Spleen (tissue), 11 donors: ENCODE measurements around the gene RPS15. TPM values are rescaled to one million over a fixed set of nuclear protein-coding genes. Genes with fewer than 3 reads are reported as not detected.

Experiments used
- DNase-seq: peaks from one replicate; pipeline ENCODE4 v3.0.0-alpha.2; 2020
- H3K27ac ChIP-seq, 8 donors: fragments of 200-600 bp; sonication (generic) in 7 of 8; 1 replicate in 4 of 8; 2 replicates in 4 of 8; pipeline versions ENCODE4 v1.5.0 to v1.8.0; 2016 to 2021; ENCODE audit warnings: inconsistent platforms in 4 of 8, mild to moderate bottlenecking in 4 of 8, moderate library complexity in 1 of 8
- H3K27me3 ChIP-seq, 7 donors: fragments of 200-600 bp; sonication (generic) in 6 of 7; replicated peaks in 1 of 7; 1 replicate in 4 of 7; 2 replicates in 3 of 7; pipeline versions ENCODE4 v1.5.0 to v1.8.0; 2016 to 2021; ENCODE audit warnings: inconsistent platforms in 3 of 7, mild to moderate bottlenecking in 1 of 7
- H3K36me3 ChIP-seq, 6 donors: fragments of 200-600 bp; sonication (generic) in 5 of 6; 1 replicate in 4 of 6; 2 replicates in 2 of 6; pipeline versions ENCODE4 v1.5.0 to v1.8.0; 2016 to 2021; ENCODE audit warnings: inconsistent platforms in 2 of 6
- H3K4me1 ChIP-seq, 6 donors: fragments of 200-600 bp; sonication (generic) in 5 of 6; 1 replicate in 3 of 6; 2 replicates in 3 of 6; pipeline versions ENCODE4 v1.5.0 to v1.8.0; 2016 to 2021; ENCODE audit warnings: inconsistent platforms in 3 of 6
- H3K4me3 ChIP-seq, 8 donors: fragments of 200-600 bp; sonication (generic) in 7 of 8; 1 replicate in 4 of 8; 2 replicates in 4 of 8; pipeline versions ENCODE4 v1.5.0 to v1.8.0; 2016 to 2021; ENCODE audit warnings: inconsistent platforms in 4 of 8, mild to moderate bottlenecking in 4 of 8, moderate library complexity in 2 of 8
- H3K9me3 ChIP-seq, 8 donors: fragments of 200-600 bp; sonication (generic) in 7 of 8; 1 replicate in 4 of 8; 2 replicates in 4 of 8; pipeline versions ENCODE4 v1.5.0 to v1.8.0; 2016 to 2021; ENCODE audit warnings: inconsistent platforms in 4 of 8
- CTCF ChIP-seq, 11 experiments: fragments of 200-600 bp in 7 of 11; fragments of 450-650 bp in 4 of 11; sonication (generic) in 4 of 11; IDR thresholded peaks in 8 of 11; conservative IDR thresholded peaks in 3 of 11; 1 replicate in 7 of 11; 2 replicates in 4 of 11; pipeline versions ENCODE4 v1.4.0 to v1.8.0; 2016 to 2021; ENCODE audit warnings: antibody characterized with exemption in 11 of 11, inconsistent platforms in 4 of 11, mild to moderate bottlenecking in 1 of 11
- POLR2A ChIP-seq, 3 donors: fragments of 450-650 bp; IDR thresholded peaks; one replicate each; pipeline ENCODE4 v1.5.1; 2017; ENCODE audit warnings: antibody characterized with exemption in 3 of 3, mild to moderate bottlenecking in 1 of 3
- POLR2AphosphoS5 ChIP-seq, 3 donors: sonication (generic); formaldehyde crosslinking; IDR thresholded peaks; one replicate each; pipeline ENCODE4 v1.5.1; 2017; ENCODE audit warnings: antibody characterized with exemption in 3 of 3
- WGBS, 5 donors: extraction: QIAGEN DNeasy Blood & Tissue Kit in 3 of 5; methylation state at CpG; one replicate each; pipeline versions ENCODE4 v1.1.5 to v1.1.7; 2013 to 2018; 5-methylcytosine and 5-hydroxymethylcytosine counted together
- intact Hi-C: fragments of 100-400 bp; cut with DNase I; formaldehyde crosslinking; loops from one replicate; pipeline ENCODE4 v1.15.0; 2023; ENCODE audit warnings: low total_unique reads
- polyA plus RNA-seq, 3 donors: library from polyadenylated mRNA; stranded (reverse); fragments of 200-250 nt; gene quantifications; one replicate each; pipeline ENCODE4 v1.2.1, GENCODE V29; 2013
- total RNA-seq, 7 donors: library from RNA; depleted of rRNA in 3 of 7; stranded (reverse); fragments of >200 nt in 3 of 7; fragmentation: NEBNext Ultra II Directional in 4 of 7; extraction: Animal tissue kit (Norgen Biotek cat#: 25700) in 4 of 7; gene quantifications; one replicate each; pipeline versions ENCODE4 v1.1.0 to v1.2.1, GENCODE V29; 2016 to 2021
- donor health status: healthy with polysubstance abuse.
- donor health status: DM: no; HTN: no; CAD: no; lungs with moderate emphysema.
- donor health status: DM: no; HTN: no; CAD: no.
- donor health status: Bipolar disorder and iron deficiency.
- donor health status: healthy.
- donor health status: DM: no; HTN: no; CAD: no.
- donor health status: DM: yes; HTN: yes; CAD: no.

Gene RPS15
- total and polyA plus RNA-seq, 10 donors = 932 to 5,849 (median 4,147) TPM

GRCh38 chr19:1451916-1452801 lies 14.0 kb downstream of the RPS15 start:
- Histone ChIP-seq H3K27me3 (peaks cover 7 to 100% (median 95%) of the 10 kb centered on the region in 7 donors), H3K4me3 (no peak overlapping the region), H3K36me3 (no peaks in the 10 kb centered on the region), H3K9me3 (no peaks in the 10 kb centered on the region), H3K27ac (no peak overlapping the region), H3K4me1 (peaks cover 4 to 70% (median 47%) of the 10 kb centered on the region in 6 donors)
- intact Hi-C loops = no loop called here
- WGBS, 5 donors = 34 to 47% (median 39%) methylated on average over 33 to 39 of the region's 39 CpGs
- TF ChIP-seq CTCF (IDR thresholded peaks at IDR 0.05 in 8 of 11, conservative IDR thresholded peaks at IDR 0.05 in 3 of 11) (no peak), POLR2AphosphoS5 (IDR thresholded peaks at IDR 0.05) (no peak), POLR2A (IDR thresholded peaks at IDR 0.05) (no peak)
- no peak for DNase-seq

GRCh38 chr19:1452802-1453524 lies 14.8 kb downstream of the RPS15 start:
- TF ChIP-seq POLR2AphosphoS5 (IDR thresholded peaks at IDR 0.05) = no peak
- TF ChIP-seq CTCF (IDR thresholded peaks at IDR 0.05 in 8 of 11, conservative IDR thresholded peaks at IDR 0.05 in 3 of 11) = no peak
- TF ChIP-seq POLR2A (IDR thresholded peaks at IDR 0.05) = no peak
- H3K36me3 ChIP-seq = no peaks in the 10 kb centered on the region
- H3K4me3 ChIP-seq = no peak overlapping the region
- H3K4me1 ChIP-seq = peaks cover 4 to 69% (median 47%) of the 10 kb centered on the region in 6 donors
- no peak for DNase-seq
- intact Hi-C loops = no loop called here
- H3K27ac ChIP-seq = no peak overlapping the region
- H3K9me3 ChIP-seq = no peaks in the 10 kb centered on the region
- H3K27me3 ChIP-seq = peaks cover 7 to 100% (median 97%) of the 10 kb centered on the region in 7 donors
- WGBS, 5 donors = 47 to 78% (median 66%) methylated on average over 9 to 30 of the region's 30 CpGs

GRCh38 chr19:1453525-1454364 lies 15.5 kb downstream of the RPS15 start:
- peaks cover 4 to 69% (median 46%) of the 10 kb centered on the region in 6 donors for H3K4me1 ChIP-seq
- no peak overlapping the region for H3K4me3 ChIP-seq
- TF ChIP-seq POLR2AphosphoS5 (IDR thresholded peaks at IDR 0.05) (no peak), POLR2A (IDR thresholded peaks at IDR 0.05) (no peak), CTCF (IDR thresholded peaks at IDR 0.05 in 8 of 11, conservative IDR thresholded peaks at IDR 0.05 in 3 of 11) (no peak)
- no peaks in the 10 kb centered on the region for H3K36me3 ChIP-seq
- DNase-seq = no peak
- 24 to 47% (median 41%) methylated on average over 19 to 33 of the region's 33 CpGs for WGBS, 5 donors
- H3K9me3 ChIP-seq = no peaks in the 10 kb centered on the region
- H3K27me3 ChIP-seq = peaks cover 7 to 100% (median 93%) of the 10 kb centered on the region in 7 donors
- intact Hi-C loops = no loop called here
- H3K27ac ChIP-seq = no peak overlapping the region
